GM12873 (cell line): ENCODE measurements around the gene MARK3.

ENCODE experiments used
- CTCF ChIP-seq: IDR thresholded peaks from 2 replicates; pipeline ENCODE4 v1.5.1; 2012; ENCODE audit warnings: low read depth, mild to moderate bottlenecking, moderate library complexity, low read length, control low read depth; ENCODE audit not compliant: insufficient read depth; ENCODE audit errors: missing control alignments

MARK3 gene

GRCh38 chr14:103527408-103528145 lies 142.4 kb downstream of the MARK3 start:
- no peak for TF ChIP-seq CTCF

GRCh38 chr14:103528146-103528586 lies 143.0 kb downstream of the MARK3 start:
- TF ChIP-seq CTCF, result no peak

GRCh38 chr14:103528587-103529382 lies 143.6 kb downstream of the MARK3 start, which contains the start of gene TRMT61A:
TSS of gene TRMT61A (plus strand) at chr14:103529196. CDS start at chr14:103529979, 783 bp downstream.
- TF ChIP-seq CTCF, result no peak

- no peak for TF ChIP-seq CTCF
Measured at GRCh38 chr14:103529383-103530365, 144.5 kb downstream of the MARK3 start.

GRCh38 chr14:103530390-103530789 lies 145.2 kb downstream of the MARK3 start:
- no peak for TF ChIP-seq CTCF

GRCh38 chr14:103530831-103531230 lies 145.6 kb downstream of the MARK3 start:
- no peak for TF ChIP-seq CTCF
